Hematopoietic multipotent progenitor cell treated with erythropoietin and hydrocortisone succinate and interleukin-3 and kit ligand, for 4 days (in vitro differentiated cells): Measurements from ENCODE around the gene BBX.
A peak's percentile ranks its signal among the peaks of the same experiment; 100 is the strongest.

Source experiments
- DNase-seq: peaks from one replicate; pipeline ENCODE4 v3.0.0-alpha.2; 2015

The BBX gene

DNA sequence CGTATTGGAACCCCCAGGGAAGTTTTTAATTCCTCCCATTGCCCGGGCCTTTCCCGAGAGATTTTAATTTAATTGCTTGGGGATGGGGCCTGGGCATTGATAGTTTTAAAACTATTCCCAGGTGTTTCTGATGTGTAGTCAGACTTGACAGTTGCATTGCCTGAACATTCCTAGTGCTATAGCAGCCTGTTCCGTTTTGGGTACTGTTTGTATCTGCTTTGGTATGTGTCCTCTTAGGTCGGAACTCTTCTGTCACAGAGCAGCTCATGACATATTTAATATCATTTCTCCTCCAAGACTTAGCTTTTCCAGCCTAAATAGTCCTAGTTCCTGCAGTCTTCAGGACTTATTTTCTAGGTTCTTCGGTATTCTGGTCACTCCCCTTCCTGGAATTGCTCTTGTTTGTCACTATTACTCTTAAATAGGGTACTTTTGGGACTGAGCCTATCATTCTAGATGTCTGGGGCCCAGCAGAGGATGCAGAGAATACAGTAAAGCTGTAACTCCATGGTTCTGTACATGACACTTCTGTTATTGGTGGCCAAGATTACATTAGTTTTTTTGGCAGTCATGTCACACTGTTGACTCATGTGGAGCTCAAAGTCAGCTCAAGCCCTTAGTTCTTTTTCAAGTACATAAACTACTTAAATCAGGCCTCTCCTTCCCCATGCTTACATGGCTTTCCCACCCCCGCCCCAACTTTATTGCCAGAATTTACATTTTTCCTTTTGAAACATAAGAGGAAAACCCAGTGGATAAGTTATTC is 81.5 kb downstream of the BBX start:
- no peak for DNase-seq

DNA sequence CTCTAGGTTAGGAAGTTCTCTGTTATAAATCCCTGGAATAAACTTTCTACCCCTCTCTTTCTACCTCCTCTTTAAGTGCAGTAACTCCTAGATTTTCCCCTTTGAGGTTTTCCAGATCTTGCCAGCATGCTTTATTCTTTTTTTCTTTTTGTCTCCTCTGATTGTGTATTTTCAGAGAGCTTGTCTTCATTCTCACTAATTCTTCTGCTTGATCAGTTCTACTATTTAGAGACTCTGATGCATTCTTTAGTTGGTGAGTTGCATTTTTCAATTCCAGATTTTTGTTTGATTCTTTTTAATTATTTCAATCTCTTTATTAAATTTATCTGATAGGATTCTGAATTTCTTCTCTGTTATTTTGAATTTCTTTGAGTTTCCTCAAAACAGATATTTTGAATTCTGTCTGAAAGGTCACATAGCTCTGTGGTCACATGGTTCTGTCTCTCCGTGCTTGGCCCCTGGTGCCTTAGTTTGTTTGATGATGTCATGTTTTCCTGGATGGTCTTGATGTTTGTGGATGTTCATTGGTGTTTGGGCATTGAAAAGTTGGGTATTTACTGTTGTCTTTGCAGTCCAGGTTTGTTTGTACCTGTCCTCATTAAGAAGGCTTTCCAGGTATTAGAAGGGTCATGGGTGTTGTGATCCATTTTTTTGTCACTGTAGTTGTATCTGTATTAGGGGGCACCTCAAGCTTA is 89.2 kb downstream of the BBX start:
- no peak for DNase-seq

DNA sequence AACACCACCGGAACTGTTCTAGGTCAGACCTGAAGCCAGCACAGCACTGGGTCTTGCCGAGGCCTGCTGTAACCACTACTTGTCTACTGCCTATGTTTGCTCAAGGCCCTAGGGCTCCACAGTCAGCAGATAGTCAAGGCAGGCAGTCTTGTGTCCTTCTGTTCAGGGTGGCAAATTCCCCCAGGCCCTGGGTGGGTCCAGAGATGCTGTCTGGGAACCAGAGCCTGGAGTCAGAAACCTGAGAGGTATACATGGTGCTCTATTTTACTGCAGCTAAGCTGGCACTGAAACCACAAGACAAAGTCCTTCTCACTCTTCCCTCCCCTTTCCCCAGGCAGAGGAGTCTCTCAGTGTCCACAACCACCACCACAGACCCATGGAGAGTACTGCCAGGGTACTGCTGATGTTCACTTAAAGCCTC is 89.9 kb downstream of the BBX start:
- no peak for DNase-seq

DNA sequence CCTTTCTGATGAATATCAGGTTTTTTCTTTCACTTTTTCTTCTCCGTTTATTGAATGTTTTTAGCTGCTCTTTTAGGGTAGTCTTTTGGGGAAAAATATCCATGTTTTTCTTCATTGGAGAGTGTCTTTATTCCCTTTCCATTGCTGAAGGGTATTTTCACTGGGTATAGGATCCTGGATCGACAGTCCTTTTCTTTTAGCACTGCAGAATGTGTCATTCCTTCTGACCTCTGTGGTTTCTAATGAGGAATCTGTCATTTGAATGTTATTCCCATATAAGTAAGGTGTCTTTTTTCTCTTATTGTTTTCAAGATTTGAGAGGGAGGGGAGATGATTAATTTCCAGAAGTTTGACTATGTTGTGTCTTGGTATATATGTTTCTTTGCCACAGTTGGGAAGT is 96.8 kb downstream of the BBX start:
- no peak for DNase-seq

GRCh38 chr3:107620534-107620933 is 97.8 kb downstream of the BBX start:
- no peak for DNase-seq

DNA sequence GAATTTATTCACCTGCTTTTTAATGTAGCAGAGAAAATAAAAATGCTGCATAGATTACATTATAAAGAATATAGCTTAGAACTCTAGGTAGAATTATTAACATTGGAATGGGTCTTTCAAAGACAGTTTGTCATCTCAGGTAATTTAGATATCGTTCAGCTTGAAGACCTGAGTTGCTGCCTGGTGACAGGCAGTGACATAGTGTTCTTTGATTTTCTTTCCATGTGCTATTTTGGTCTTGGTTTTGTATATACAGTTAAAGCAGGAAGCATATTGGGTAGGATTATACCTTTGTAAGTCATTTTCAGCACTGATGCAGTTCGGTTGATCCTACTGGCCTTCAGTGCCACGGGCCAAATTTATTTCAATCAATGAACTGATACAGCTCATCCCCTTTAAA is 98.7 kb downstream of the BBX start:
- no peak for DNase-seq

- peak; percentile 41 for DNase-seq
These were observed 105.3 kb downstream of the BBX start for GRCh38 chr3:107627962-107628542.

DNA sequence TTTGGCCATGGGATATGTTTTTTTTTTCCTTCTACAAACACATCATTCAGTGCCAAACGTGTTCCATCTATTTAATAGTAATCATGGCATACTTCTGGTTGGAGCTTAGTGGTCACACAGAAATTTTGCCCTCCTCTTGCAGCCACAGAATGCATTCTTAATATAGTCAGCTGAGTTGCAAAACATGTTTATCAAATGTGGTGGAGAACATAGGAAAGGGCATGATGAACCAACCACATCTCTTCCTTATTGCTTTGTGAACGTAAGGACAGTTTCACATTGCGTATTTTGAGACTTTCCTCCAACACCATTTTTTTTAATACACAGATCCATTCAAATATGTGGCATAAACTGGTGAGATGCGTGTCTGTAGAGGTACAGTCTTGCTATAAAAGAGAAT is 106.8 kb downstream of the BBX start:
- peak; percentile 62 for DNase-seq

DNA sequence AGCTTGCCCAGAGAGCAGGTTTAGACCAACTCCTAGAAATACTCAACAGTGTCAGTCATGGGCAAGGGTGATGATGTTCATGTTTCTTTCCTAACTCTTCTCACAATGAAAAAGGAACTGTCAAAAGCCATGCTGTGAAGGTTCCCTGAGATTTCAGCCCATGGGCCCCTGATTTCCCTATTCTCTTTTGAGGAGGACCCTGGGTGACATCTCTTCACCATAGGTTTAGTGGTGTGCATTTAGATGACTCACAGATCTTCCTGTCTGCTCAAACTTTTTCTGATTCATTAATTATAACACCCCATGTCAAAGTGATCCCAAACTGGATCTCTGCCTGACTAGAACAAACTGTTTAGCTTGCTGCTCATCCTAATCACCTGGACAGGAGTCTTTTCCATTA is 108.0 kb downstream of the BBX start:
- DNase-seq: peak; percentile 28

GRCh38 chr3:107632576-107632975 is 109.8 kb downstream of the BBX start:
- no peak for DNase-seq

- peak; percentile 77 for DNase-seq
These were observed 110.8 kb downstream of the BBX start for GRCh38 chr3:107633327-107634098.

DNA sequence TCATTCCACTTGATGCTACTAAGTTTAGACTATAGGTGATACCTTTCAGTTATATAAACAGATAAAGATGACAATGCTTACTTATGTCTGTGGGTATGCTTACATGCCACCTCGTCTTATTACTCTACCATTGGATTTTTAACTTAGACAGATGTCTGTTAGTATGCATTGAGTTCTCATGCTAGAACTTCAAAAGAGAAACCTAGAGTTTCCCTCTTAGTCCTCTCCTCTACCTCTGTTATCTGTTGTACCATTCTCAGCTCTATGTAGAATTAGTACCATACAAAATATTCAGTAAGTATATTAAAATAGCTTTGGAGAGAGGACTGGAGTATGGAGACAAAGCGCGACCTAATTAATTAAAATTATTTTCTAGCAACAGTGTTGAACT is 111.3 kb downstream of the BBX start:
- DNase-seq: no peak

GRCh38 chr3:107637416-107638183 is 114.8 kb downstream of the BBX start:
- DNase-seq: peak; percentile 27

GRCh38 chr3:107641572-107642307 is 119.0 kb downstream of the BBX start:
- peak; percentile 23 for DNase-seq

DNA sequence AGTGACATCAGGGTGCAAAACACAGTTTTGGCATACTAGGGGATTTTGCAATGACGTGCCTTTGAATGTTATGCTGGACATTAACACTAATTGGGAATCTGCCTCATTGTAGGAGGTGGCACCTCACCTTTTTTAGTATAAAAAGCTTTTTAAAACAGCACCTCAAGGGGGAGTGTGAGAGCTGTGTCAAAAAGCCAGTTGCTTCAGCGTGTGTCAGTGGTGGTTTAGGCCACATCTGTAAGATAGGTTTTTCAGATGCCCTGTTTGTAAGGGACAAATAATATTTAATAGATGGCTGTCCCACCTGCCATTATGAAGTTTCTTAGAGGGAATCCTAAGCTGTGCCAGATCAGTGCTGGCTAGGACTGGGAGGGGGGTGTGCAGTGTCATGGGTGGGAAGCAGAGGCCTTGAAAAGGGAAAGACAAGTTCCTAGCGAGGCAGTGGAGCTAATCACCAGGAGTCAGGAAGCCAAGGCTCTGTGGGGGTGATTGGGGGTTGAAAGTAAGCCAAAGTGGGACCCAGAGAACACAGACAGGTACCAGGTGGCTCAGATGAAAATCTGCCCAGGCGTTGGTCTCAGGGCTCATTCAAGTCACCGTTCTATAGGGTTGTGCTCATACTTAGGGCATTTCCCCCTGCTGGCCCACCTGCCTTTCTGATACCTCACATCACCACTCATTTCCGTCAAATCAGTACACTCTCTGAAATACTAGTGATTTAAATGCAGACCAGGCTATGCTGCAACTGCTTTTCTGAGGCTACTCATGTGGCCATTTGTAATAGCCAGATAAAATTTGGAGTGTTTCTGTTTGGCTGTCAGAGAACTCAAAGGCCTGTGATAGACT is 120.5 kb downstream of the BBX start:
- peak; percentile 59 for DNase-seq

- DNase-seq: no peak
These were observed 121.9 kb downstream of the BBX start for GRCh38 chr3:107644631-107645030.

GRCh38 chr3:107650788-107651187 is 128.0 kb downstream of the BBX start:
- peak; percentile 48 for DNase-seq

- no peak for DNase-seq
These were observed 129.0 kb downstream of the BBX start for GRCh38 chr3:107651782-107652181.

GRCh38 chr3:107654218-107654617 is 131.5 kb downstream of the BBX start:
- DNase-seq: no peak

DNA sequence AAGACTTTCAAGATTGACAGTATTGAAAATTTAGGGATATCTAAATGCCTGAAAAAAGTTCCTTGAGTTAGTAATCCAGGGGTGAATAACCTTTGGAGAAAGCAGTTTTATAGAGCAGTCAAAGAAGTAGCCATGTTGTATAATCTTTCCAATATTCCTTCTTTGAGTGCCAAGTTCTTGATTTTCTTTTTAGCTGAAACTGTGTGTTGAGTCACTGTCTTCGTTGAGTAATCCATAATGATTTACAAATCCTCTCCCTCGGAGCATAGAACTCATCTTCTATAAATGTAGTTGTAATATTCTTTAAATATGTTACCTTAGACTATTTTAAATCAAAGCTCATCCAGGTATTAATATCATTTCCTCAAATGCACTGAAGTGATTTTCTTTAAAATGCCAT is 135.2 kb downstream of the BBX start:
- DNase-seq: no peak
